Astrocyte (in vitro differentiated cells and primary cell): Measurements from ENCODE around the gene USO1. TPM values are rescaled to one million over a fixed set of nuclear protein-coding genes. Genes with fewer than 3 reads are reported as not detected.
"Not testable (repeated sequence)": the region's sequence is repeated elsewhere in the genome, so short reads cannot be mapped to it uniquely, and the experiment has no call there.

Source experiments
- DNase-seq: peaks from one replicate; pipeline ENCODE4 v3.0.0-alpha.2; 2010; ENCODE audit warnings: low read depth
- FAIRE-seq: peaks from 2 replicates; lab custom pipeline; 2011; peaks lifted over from hg19 to GRCh38; lab: Jason Lieb, UNC
- H2AFZ ChIP-seq: 2 replicates; pipeline ENCODE4 v1.6.0; 2012; ENCODE audit warnings: low read depth, low read length, inconsistent platforms
- H3K27ac ChIP-seq: 2 replicates; pipeline ENCODE4 v1.5.1; 2011; ENCODE audit warnings: low read depth, low read length, inconsistent platforms
- H3K27me3 ChIP-seq: 2 replicates; pipeline ENCODE4 v1.6.0; 2011; ENCODE audit warnings: low read length, inconsistent platforms; ENCODE audit not compliant: insufficient read depth
- H3K36me3 ChIP-seq: 2 replicates; pipeline ENCODE4 v1.5.1; 2011; ENCODE audit warnings: low read length, inconsistent platforms; ENCODE audit not compliant: insufficient read depth
- H3K4me1 ChIP-seq: 2 replicates; pipeline ENCODE4 v1.5.1; 2011; ENCODE audit warnings: low read length, inconsistent platforms; ENCODE audit not compliant: insufficient read depth
- H3K4me2 ChIP-seq: 2 replicates; pipeline ENCODE4 v1.6.0; 2012; ENCODE audit warnings: low read length, inconsistent platforms
- H3K4me3 ChIP-seq: 2 replicates; pipeline ENCODE4 v1.5.1; 2011; ENCODE audit warnings: low read depth, mild to moderate bottlenecking, low read length, inconsistent platforms; ENCODE audit not compliant: insufficient read depth
- H3K79me2 ChIP-seq: 2 replicates; pipeline ENCODE4 v1.6.0; 2012; ENCODE audit warnings: mild to moderate bottlenecking, low read length, inconsistent platforms; ENCODE audit not compliant: insufficient read depth
- H3K9ac ChIP-seq: 2 replicates; pipeline ENCODE4 v1.6.0; 2012; ENCODE audit warnings: mild to moderate bottlenecking, low read length, inconsistent platforms
- H3K9me3 ChIP-seq: 2 replicates; pipeline ENCODE4 v1.5.1; 2012; ENCODE audit warnings: low read depth, mild to moderate bottlenecking, low read length, inconsistent platforms; ENCODE audit not compliant: insufficient read depth
- H4K20me1 ChIP-seq: 2 replicates; pipeline ENCODE4 v1.6.0; 2012; ENCODE audit warnings: low read length, inconsistent platforms; ENCODE audit not compliant: insufficient read depth
- H3K27ac Mint-ChIP-seq: one replicate; pipeline ENCODE4 v1.8.0; 2021; ENCODE audit warnings: mild to moderate bottlenecking, mixed read lengths; ENCODE audit not compliant: unreplicated experiment
- H3K27me3 Mint-ChIP-seq: one replicate; pipeline ENCODE4 v1.8.0; 2021; ENCODE audit warnings: low read depth, mixed read lengths; ENCODE audit not compliant: unreplicated experiment
- H3K36me3 Mint-ChIP-seq: one replicate; pipeline ENCODE4 v1.8.0; 2021; ENCODE audit warnings: low read depth, mixed read lengths; ENCODE audit not compliant: unreplicated experiment
- H3K4me1 Mint-ChIP-seq: one replicate; pipeline ENCODE4 v1.8.0; 2021; ENCODE audit warnings: low read depth, mixed read lengths; ENCODE audit not compliant: unreplicated experiment
- H3K4me3 Mint-ChIP-seq: one replicate; pipeline ENCODE4 v1.8.0; 2021; ENCODE audit warnings: mild to moderate bottlenecking, moderate library complexity, mixed read lengths; ENCODE audit not compliant: unreplicated experiment
- H3K9me3 Mint-ChIP-seq: one replicate; pipeline ENCODE4 v1.8.0; 2021; ENCODE audit warnings: mild to moderate bottlenecking, mixed read lengths; ENCODE audit not compliant: unreplicated experiment
- EZH2 ChIP-seq: IDR thresholded peaks from 2 replicates; pipeline ENCODE4 v1.6.1; 2012; ENCODE audit warnings: mild to moderate bottlenecking, low read length, inconsistent platforms; ENCODE audit not compliant: insufficient read depth
- total RNA-seq: library from RNA; stranded (reverse); gene quantifications from 2 replicates; pipeline ENCODE4 v1.2.1, GENCODE V29; 2021
- TF ChIP-seq, protein P1 (sequence below): IDR thresholded peaks from 2 replicates; pipeline ENCODE4 v1.5.1; 2011; ENCODE audit warnings: low read depth, mild to moderate bottlenecking, inconsistent platforms, low read length, moderate library complexity; ENCODE audit not compliant: insufficient read depth

The USO1 gene
- total RNA-seq, 1 donor from 2014 or later = 104 TPM

DNA sequence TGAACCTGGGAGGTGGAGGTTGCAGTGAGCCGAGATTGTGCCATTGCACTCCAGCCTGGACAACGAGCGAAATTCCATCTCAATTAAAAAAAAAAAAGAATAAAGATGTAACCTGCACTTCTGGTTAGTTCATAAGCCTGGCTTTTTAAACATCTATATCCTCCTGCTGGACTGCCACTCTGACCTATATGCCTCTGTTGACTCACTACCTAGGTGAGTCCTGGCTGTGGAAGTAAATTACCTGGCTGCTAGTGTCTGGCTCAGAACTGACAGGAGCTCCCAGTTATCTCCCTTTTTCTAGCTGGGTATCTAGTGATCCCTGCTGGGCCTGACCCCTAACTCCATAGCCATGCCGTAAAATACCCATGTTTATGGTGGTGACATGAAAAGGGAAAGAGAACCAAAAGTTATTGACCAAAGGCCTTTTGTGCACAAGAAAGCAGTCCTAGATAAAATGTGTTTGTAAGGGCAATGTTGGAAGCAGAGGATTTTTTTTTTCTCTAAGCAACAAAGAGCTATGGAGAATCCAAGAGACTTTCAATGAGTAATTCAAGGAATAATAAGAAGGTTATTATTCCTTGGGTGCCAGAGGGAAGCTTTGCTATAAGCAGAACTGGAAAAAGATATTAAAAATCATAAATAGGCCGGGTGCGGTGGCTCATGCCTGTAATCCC lies 40.8 kb upstream of the USO1 start:
- peaks cover 7% of the 10 kb centered on the region for H3K36me3 Mint-ChIP-seq
- Histone ChIP-seq H3K36me3 (no peaks in the 10 kb centered on the region), H3K79me2 (no peaks in the 10 kb centered on the region), H3K9ac (no peak overlapping the region), H3K9me3 (no peaks in the 10 kb centered on the region), H4K20me1 (no peaks in the 10 kb centered on the region), H3K4me1 (no peaks in the 10 kb centered on the region), H3K4me2 (no peak overlapping the region), H3K4me3 (no peak overlapping the region), H3K27ac (no peak overlapping the region), H2AFZ (no peak overlapping the region), H3K27me3 (no peaks in the 10 kb centered on the region)
- TF ChIP-seq EZH2 = no peak
- TF ChIP-seq, protein P1, sequence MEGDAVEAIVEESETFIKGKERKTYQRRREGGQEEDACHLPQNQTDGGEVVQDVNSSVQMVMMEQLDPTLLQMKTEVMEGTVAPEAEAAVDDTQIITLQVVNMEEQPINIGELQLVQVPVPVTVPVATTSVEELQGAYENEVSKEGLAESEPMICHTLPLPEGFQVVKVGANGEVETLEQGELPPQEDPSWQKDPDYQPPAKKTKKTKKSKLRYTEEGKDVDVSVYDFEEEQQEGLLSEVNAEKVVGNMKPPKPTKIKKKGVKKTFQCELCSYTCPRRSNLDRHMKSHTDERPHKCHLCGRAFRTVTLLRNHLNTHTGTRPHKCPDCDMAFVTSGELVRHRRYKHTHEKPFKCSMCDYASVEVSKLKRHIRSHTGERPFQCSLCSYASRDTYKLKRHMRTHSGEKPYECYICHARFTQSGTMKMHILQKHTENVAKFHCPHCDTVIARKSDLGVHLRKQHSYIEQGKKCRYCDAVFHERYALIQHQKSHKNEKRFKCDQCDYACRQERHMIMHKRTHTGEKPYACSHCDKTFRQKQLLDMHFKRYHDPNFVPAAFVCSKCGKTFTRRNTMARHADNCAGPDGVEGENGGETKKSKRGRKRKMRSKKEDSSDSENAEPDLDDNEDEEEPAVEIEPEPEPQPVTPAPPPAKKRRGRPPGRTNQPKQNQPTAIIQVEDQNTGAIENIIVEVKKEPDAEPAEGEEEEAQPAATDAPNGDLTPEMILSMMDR = no peak
- H3K27ac Mint-ChIP-seq = no peak overlapping the region
- DNase-seq = no peak
- no peaks in the 10 kb centered on the region for H3K9me3 Mint-ChIP-seq
- peaks cover 16% of the 10 kb centered on the region for H3K4me1 Mint-ChIP-seq
- H3K4me3 Mint-ChIP-seq = no peak overlapping the region
- FAIRE-seq = no peak
- no peaks in the 10 kb centered on the region for H3K27me3 Mint-ChIP-seq

DNA sequence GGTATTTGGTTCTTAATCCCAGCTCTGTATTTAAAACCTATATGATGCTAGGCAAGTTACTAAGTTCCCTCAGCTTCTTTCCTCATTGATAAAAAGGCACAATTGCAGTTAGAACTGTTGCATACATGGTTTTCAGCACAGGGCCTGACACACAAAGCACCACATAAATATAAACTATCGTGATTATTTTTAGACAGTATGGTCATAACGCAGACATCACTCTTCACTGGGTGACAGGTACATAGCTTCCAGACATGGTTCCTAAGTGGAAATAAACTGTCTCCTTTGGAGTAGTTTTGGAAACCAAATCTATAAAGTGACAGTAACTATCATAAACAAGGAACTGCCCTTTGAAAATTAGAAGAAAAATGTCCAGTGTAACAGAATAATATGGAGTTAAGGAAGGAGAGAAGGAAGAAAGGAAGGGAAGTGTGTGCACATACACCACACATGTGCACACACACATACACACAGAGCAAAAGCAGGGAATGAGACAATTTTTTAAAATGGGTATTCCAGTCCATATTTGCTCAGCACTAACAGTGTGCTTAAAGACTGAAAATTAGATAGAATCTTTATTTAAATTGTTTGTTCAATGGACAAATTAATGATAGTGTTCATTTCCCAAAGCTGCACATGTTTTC lies 38.7 kb upstream of the USO1 start:
- no peak for TF ChIP-seq EZH2
- TF ChIP-seq, protein P1 = no peak
- no peak overlapping the region for H3K27ac ChIP-seq
- H2AFZ ChIP-seq = no peak overlapping the region
- Mint-ChIP-seq H3K9me3 (no peaks in the 10 kb centered on the region), H3K4me1 (peaks cover 8% of the 10 kb centered on the region), H3K27me3 (no peaks in the 10 kb centered on the region), H3K4me3 (no peak overlapping the region), H3K27ac (no peak overlapping the region), H3K36me3 (peaks cover 10% of the 10 kb centered on the region)
- H3K79me2 ChIP-seq = no peaks in the 10 kb centered on the region
- H3K9me3 ChIP-seq = no peaks in the 10 kb centered on the region
- no peaks in the 10 kb centered on the region for H3K4me1 ChIP-seq
- no peak for DNase-seq
- FAIRE-seq = no peak
- H3K4me2 ChIP-seq = no peak overlapping the region
- H3K27me3 ChIP-seq = no peaks in the 10 kb centered on the region
- H3K36me3 ChIP-seq = no peaks in the 10 kb centered on the region
- H3K9ac ChIP-seq = no peak overlapping the region
- no peaks in the 10 kb centered on the region for H4K20me1 ChIP-seq
- no peak overlapping the region for H3K4me3 ChIP-seq

DNA sequence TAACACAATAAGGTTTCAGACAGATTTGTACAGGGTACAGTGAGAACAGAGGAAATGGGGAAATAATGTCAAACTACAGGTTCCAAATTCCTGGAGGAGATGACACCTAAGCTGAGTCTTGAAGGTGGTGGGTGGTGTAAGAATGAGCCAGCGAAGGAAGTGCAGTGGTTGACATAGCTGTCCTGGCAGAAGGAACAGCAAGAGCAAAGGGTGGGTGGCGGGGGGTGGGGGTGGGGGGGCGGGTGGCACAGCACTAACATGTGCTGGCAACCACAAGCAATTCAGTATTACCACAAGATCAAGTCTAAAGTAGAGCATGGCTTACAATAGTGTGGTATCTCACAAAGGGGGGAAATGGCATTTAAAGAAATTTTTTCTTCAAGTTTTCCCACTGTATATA lies 38.0 kb upstream of the USO1 start:
- H3K36me3 ChIP-seq = peaks cover 2% of the 10 kb centered on the region
- no peak overlapping the region for H3K27ac Mint-ChIP-seq
- no peak overlapping the region for H3K4me2 ChIP-seq
- DNase-seq (no peak), FAIRE-seq (no peak)
- peaks cover 8% of the 10 kb centered on the region for H3K4me1 Mint-ChIP-seq
- no peak overlapping the region for H3K4me3 Mint-ChIP-seq
- H3K4me1 ChIP-seq = no peaks in the 10 kb centered on the region
- TF ChIP-seq, protein P1 = no peak
- no peak for TF ChIP-seq EZH2
- H3K27me3 Mint-ChIP-seq = no peaks in the 10 kb centered on the region
- no peaks in the 10 kb centered on the region for H3K79me2 ChIP-seq
- H4K20me1 ChIP-seq = no peaks in the 10 kb centered on the region
- H3K27me3 ChIP-seq = no peaks in the 10 kb centered on the region
- no peak overlapping the region for H3K9ac ChIP-seq
- no peaks in the 10 kb centered on the region for H3K9me3 Mint-ChIP-seq
- H3K36me3 Mint-ChIP-seq = peaks cover 10% of the 10 kb centered on the region
- no peak overlapping the region for H3K27ac ChIP-seq
- H3K9me3 ChIP-seq = no peaks in the 10 kb centered on the region
- no peak overlapping the region for H2AFZ ChIP-seq
- H3K4me3 ChIP-seq = no peak overlapping the region

DNA sequence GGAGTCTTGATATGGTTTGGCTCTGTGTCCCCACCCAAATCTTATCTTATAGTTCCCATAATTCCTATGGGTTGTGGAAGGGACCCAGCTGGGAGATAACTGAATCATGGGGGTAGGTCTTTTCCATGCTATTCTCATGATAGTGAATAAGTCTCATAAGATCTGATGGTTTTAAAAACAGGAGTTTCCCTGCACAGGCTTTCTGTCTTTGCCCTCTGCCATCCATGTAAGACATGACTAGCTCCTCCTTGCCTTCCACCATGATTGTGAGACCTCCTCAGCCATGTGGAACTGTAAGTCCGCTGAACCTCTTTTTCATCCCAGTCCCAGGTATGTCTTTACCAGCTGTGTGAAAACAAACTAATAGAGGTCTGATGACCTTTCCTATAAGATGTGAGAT lies 37.3 kb upstream of the USO1 start:
- FAIRE-seq, H3K36me3 ChIP-seq, H2AFZ ChIP-seq, H3K4me3 ChIP-seq, H3K27ac Mint-ChIP-seq, H3K27ac ChIP-seq, H3K27me3 Mint-ChIP-seq, H3K9me3 Mint-ChIP-seq, H3K4me2 ChIP-seq, DNase-seq, H3K79me2 ChIP-seq, H3K9me3 ChIP-seq, H3K4me3 Mint-ChIP-seq, H3K9ac ChIP-seq, H3K4me1 Mint-ChIP-seq, H4K20me1 ChIP-seq, H3K27me3 ChIP-seq, H3K4me1 ChIP-seq: not testable (repeated sequence)
- peaks cover 16% of the 10 kb centered on the region for H3K36me3 Mint-ChIP-seq
